Body of pancreas (tissue), 4 donors: ENCODE results near the gene CENPB.
A peak's percentile ranks its signal among the peaks of the same experiment; 100 is the strongest.

ENCODE experiments used
- CTCF ChIP-seq, 7 experiments: fragments of 450-650 bp in 4 of 7; fragments of 200-600 bp in 3 of 7; sonication (generic) in 3 of 7; IDR thresholded peaks; one replicate each; pipeline ENCODE4 v1.5.1; 2016 to 2019; ENCODE audit warnings: antibody characterized with exemption in 7 of 7
- POLR2A ChIP-seq, 3 donors: fragments of 450-650 bp; IDR thresholded peaks; one replicate each; pipeline ENCODE4 v1.6.1; 2016; ENCODE audit warnings: antibody characterized with exemption in 3 of 3, mild to moderate bottlenecking in 2 of 3

- TF ChIP-seq POLR2A (IDR thresholded peaks at IDR 0.05) (peak; percentile 47 to 79 (median 71)), CTCF (IDR thresholded peaks at IDR 0.05) (peak in 1 of 7 experiments; percentile 24)
Measured at GRCh38 chr20:3767427-3768341, 18.9 kb downstream of the CENPB start, which contains the start of gene ADISSP.
